ENCODE results near the gene OSER1. TPM values are rescaled to one million over a fixed set of nuclear protein-coding genes. Genes with fewer than 3 reads are reported as not detected.

Gene OSER1
- total RNA-seq, 1 donor from 2014 or later: 29.6 TPM

- intact Hi-C loops (cut with DNase I): no loop called here
- Histone ChIP-seq H3K36me3 (no peaks in the 10 kb centered on the region), H3K4me3 (no peak overlapping the region), H3K27me3 (peaks cover 11% of the 10 kb centered on the region), H3K9me3 (no peaks in the 10 kb centered on the region), H3K27ac (no peak overlapping the region), H3K4me1 (no peaks in the 10 kb centered on the region)
- DNase-seq: no peak
- no peak for TF ChIP-seq CTCF (IDR thresholded peaks at IDR 0.05)
- peak; percentile 90 for ATAC-seq
Measured at GRCh38 chr20:44176833-44177534, 33.6 kb downstream of the OSER1 start.

- Histone ChIP-seq H3K36me3 (no peaks in the 10 kb centered on the region), H3K4me3 (no peak overlapping the region), H3K4me1 (no peaks in the 10 kb centered on the region), H3K9me3 (no peaks in the 10 kb centered on the region), H3K27ac (no peak overlapping the region), H3K27me3 (peaks cover 3% of the 10 kb centered on the region)
- intact Hi-C loops (cut with DNase I): no loop called here
- DNase-seq (no peak), ATAC-seq (no peak)
- no peak for TF ChIP-seq CTCF (IDR thresholded peaks at IDR 0.05)
Measured at GRCh38 chr20:44174996-44175765, 35.4 kb downstream of the OSER1 start.

- no peaks in the 10 kb centered on the region for H3K27me3 ChIP-seq
- no peak overlapping the region for H3K4me3 ChIP-seq
- no peaks in the 10 kb centered on the region for H3K36me3 ChIP-seq
- no peak overlapping the region for H3K27ac ChIP-seq
- intact Hi-C loops (cut with DNase I): no loop called here
- no peaks in the 10 kb centered on the region for H3K9me3 ChIP-seq
- no peaks in the 10 kb centered on the region for H3K4me1 ChIP-seq
- no peak for DNase-seq
- ATAC-seq: no peak
- TF ChIP-seq CTCF (IDR thresholded peaks at IDR 0.05): no peak
Measured at GRCh38 chr20:44173846-44174245, 36.7 kb downstream of the OSER1 start.

- intact Hi-C loops (cut with DNase I): no loop called here
- Histone ChIP-seq H3K4me1 (no peaks in the 10 kb centered on the region), H3K4me3 (no peak overlapping the region), H3K27ac (no peak overlapping the region), H3K36me3 (no peaks in the 10 kb centered on the region), H3K27me3 (no peaks in the 10 kb centered on the region), H3K9me3 (no peaks in the 10 kb centered on the region)
- DNase-seq: no peak
- no peak for ATAC-seq
- TF ChIP-seq CTCF (IDR thresholded peaks at IDR 0.05): no peak
Measured at GRCh38 chr20:44173116-44173515, 37.5 kb downstream of the OSER1 start.

GRCh38 chr20:44172572-44172950, 38.0 kb downstream of the OSER1 start:
- Histone ChIP-seq H3K4me1 (no peaks in the 10 kb centered on the region), H3K27ac (no peak overlapping the region), H3K36me3 (no peaks in the 10 kb centered on the region), H3K9me3 (no peaks in the 10 kb centered on the region), H3K4me3 (no peak overlapping the region), H3K27me3 (no peaks in the 10 kb centered on the region)
- intact Hi-C loops (cut with DNase I): no loop called here
- ATAC-seq (no peak), DNase-seq (no peak)
- no peak for TF ChIP-seq CTCF (IDR thresholded peaks at IDR 0.05)
